ENCODE data around the gene FTCD. TPM values are rescaled to one million over a fixed set of nuclear protein-coding genes. Genes with fewer than 3 reads are reported as not detected.

The FTCD gene
- total and polyA plus RNA-seq, 2 of the 4 experiments (the other 2 are of a cell fraction): 0.55 TPM; not detected in 1

GRCh38 chr21:46104104-46104503 lies 51.3 kb downstream of the FTCD start:
- TF ChIP-seq, protein P1, sequence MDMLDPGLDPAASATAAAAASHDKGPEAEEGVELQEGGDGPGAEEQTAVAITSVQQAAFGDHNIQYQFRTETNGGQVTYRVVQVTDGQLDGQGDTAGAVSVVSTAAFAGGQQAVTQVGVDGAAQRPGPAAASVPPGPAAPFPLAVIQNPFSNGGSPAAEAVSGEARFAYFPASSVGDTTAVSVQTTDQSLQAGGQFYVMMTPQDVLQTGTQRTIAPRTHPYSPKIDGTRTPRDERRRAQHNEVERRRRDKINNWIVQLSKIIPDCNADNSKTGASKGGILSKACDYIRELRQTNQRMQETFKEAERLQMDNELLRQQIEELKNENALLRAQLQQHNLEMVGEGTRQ (IDR thresholded peaks at IDR 0.05; ENCODE audit: low read depth, low read length): no peak
- no peak for TF ChIP-seq MAZ (IDR thresholded peaks at IDR 0.05; ENCODE audit: borderline replicate concordance, low read depth, low read length)
- TF ChIP-seq CEBPB (IDR thresholded peaks at IDR 0.05; ENCODE audit: low read depth, low read length): no peak
- TF ChIP-seq MAFK (IDR thresholded peaks at IDR 0.05; ENCODE audit: low read depth, low read length): no peak
- TF ChIP-seq FOS (IDR thresholded peaks at IDR 0.05; ENCODE audit: low read depth, low read length): no peak
- TF ChIP-seq, protein P2, sequence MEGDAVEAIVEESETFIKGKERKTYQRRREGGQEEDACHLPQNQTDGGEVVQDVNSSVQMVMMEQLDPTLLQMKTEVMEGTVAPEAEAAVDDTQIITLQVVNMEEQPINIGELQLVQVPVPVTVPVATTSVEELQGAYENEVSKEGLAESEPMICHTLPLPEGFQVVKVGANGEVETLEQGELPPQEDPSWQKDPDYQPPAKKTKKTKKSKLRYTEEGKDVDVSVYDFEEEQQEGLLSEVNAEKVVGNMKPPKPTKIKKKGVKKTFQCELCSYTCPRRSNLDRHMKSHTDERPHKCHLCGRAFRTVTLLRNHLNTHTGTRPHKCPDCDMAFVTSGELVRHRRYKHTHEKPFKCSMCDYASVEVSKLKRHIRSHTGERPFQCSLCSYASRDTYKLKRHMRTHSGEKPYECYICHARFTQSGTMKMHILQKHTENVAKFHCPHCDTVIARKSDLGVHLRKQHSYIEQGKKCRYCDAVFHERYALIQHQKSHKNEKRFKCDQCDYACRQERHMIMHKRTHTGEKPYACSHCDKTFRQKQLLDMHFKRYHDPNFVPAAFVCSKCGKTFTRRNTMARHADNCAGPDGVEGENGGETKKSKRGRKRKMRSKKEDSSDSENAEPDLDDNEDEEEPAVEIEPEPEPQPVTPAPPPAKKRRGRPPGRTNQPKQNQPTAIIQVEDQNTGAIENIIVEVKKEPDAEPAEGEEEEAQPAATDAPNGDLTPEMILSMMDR (conservative IDR thresholded peaks at IDR 0.05; ENCODE audit: low read depth, low read length): no peak
- no peak for TF ChIP-seq RFX5 (IDR thresholded peaks at IDR 0.05; ENCODE audit: low read depth, low read length)
- TF ChIP-seq RCOR1 (IDR thresholded peaks at IDR 0.05; ENCODE audit: insufficient replicate concordance, low read length): no peak
- TF ChIP-seq RAD21 (IDR thresholded peaks at IDR 0.05; ENCODE audit: low read length): no peak
- no peak for TF ChIP-seq BHLHE40 (IDR thresholded peaks at IDR 0.05; ENCODE audit: low read depth, low read length)
- no peak for TF ChIP-seq ELK1 (IDR thresholded peaks at IDR 0.05; ENCODE audit: borderline replicate concordance, low read depth, low read length)
- no peak for TF ChIP-seq CHD1 (IDR thresholded peaks at IDR 0.05; ENCODE audit: low read depth, low read length)
- no peak for TF ChIP-seq MXI1 (IDR thresholded peaks at IDR 0.05; ENCODE audit: borderline replicate concordance, low read depth, low read length)
- TF ChIP-seq NFE2L2 (IDR thresholded peaks at IDR 0.05; ENCODE audit: low read depth, low read length): no peak
- no peak for TF ChIP-seq SMC3 (IDR thresholded peaks at IDR 0.05; ENCODE audit: low read depth, low read length)
- TF ChIP-seq POLR2A (IDR thresholded peaks at IDR 0.05; ENCODE audit: low read depth, low read length): no peak
- Histone ChIP-seq H2BK5ac (ENCODE audit: low read depth, low read length, poor library complexity, severe bottlenecking) (no peak overlapping the region), H3K27me3 (ENCODE audit: control insufficient read depth, insufficient read depth, low read length) (no peaks in the 10 kb centered on the region), H2BK20ac (ENCODE audit: low read depth, low read length) (no peak overlapping the region), H3K4ac (ENCODE audit: low read depth, low read length) (no peak overlapping the region), H3K9ac (ENCODE audit: low read depth, low read length) (no peak overlapping the region), H3K4me2 (ENCODE audit: low read depth, low read length) (no peak overlapping the region), H3K18ac (ENCODE audit: low read depth, low read length) (no peak overlapping the region), H2BK120ac (ENCODE audit: low read depth, low read length) (no peak overlapping the region), H2AK9ac (replicated peaks; ENCODE audit: low read depth, low read length, poor library complexity) (no peak overlapping the region), H3K36me3 (ENCODE audit: control insufficient read depth, insufficient read depth, low read length) (peaks cover 29% of the 10 kb centered on the region), H3K9me3 (ENCODE audit: control insufficient read depth, insufficient read depth, low read length) (peaks cover 10% of the 10 kb centered on the region), H4K20me1 (ENCODE audit: insufficient read depth, low read length) (peaks cover 87% of the 10 kb centered on the region), H3K4me1 (ENCODE audit: control insufficient read depth, insufficient read depth, low read length) (peaks cover 5% of the 10 kb centered on the region), H4K91ac (ENCODE audit: insufficient read depth, low read depth, low read length) (no peak overlapping the region), H3K23ac (ENCODE audit: low read depth, low read length) (no peak overlapping the region), H2AK5ac (ENCODE audit: low read depth, low read length) (no peak overlapping the region), H3K14ac (replicated peaks; ENCODE audit: low read depth, low read length) (no peak overlapping the region), H3K4me3 (ENCODE audit: insufficient read depth, low read depth, low read length) (no peak overlapping the region), H2BK15ac (ENCODE audit: low read depth, low read length) (no peak overlapping the region), H3K27ac (ENCODE audit: insufficient read depth, low read length) (no peak overlapping the region), H4K5ac (ENCODE audit: low read depth, low read length) (no peak overlapping the region), H2AFZ (replicated peaks; ENCODE audit: low read length, poor library complexity) (no peak overlapping the region), H3K56ac (ENCODE audit: extremely low read depth, insufficient read depth, low read length) (no peak overlapping the region), H3K79me1 (ENCODE audit: low read depth in 1 of 2, low read length in 2 of 2) (peaks cover 0 to 40% of the 10 kb centered on the region in 2 experiments; a peak in 3 of 4 replicates), H3K9me1 (ENCODE audit: insufficient read depth, low read length) (peaks cover 8% of the 10 kb centered on the region), H4K8ac (ENCODE audit: low read depth in 2 of 2, low read length in 2 of 2) (no peak overlapping the region)
- no TSS peak for BruUV-seq (replicated peaks)
- no peak for DNase-seq
- in situ Hi-C loops (cut with MboI; ENCODE audit: low sequenced_read_pairs) (no loop called here), dilution Hi-C loops (cut with HindIII; ENCODE audit: low sequenced_read_pairs, unreplicated experiment) (no loop called here), intact Hi-C loops (cut with micrococcal nuclease) (loop anchor here (1.0 kb wide), 1 partner anchor 31 kb away; no protein-coding TSS in a partner anchor)
- CTCF ChIA-PET: no interaction called here
- POLR2A ChIA-PET (ENCODE audit: unreplicated experiment): interaction anchor here (1.0 kb wide), 1 partner anchor 76 kb away, joined by 3 read pairs; no protein-coding TSS in a partner anchor
- ATAC-seq (ENCODE audit: low read depth): no peak
